Gastroesophageal sphincter (tissue), 3 donors: Measurements from ENCODE around the gene DOK6.

Experiments used
- CTCF ChIP-seq, 4 experiments: fragments of 200-600 bp in 2 of 4; fragments of 450-650 bp in 2 of 4; sonication (generic) in 1 of 4; IDR thresholded peaks; one replicate each; pipeline ENCODE4 v1.5.1; 2017 to 2019; ENCODE audit warnings: antibody characterized with exemption in 4 of 4, mild to moderate bottlenecking in 2 of 4, moderate library complexity in 2 of 4
- POLR2AphosphoS5 ChIP-seq: sonication (generic); formaldehyde crosslinking; IDR thresholded peaks from one replicate; pipeline ENCODE4 v1.6.1; 2017; ENCODE audit warnings: antibody characterized with exemption

GRCh38 chr18:69414184-69414583, 13.5 kb downstream of the DOK6 start:
- TF ChIP-seq CTCF (IDR thresholded peaks at IDR 0.05): no peak
- TF ChIP-seq POLR2AphosphoS5: no peak
